SK-N-SH (cell line): ENCODE results near the gene PPP1R9A. TPM values are rescaled to one million over a fixed set of nuclear protein-coding genes. Genes with fewer than 3 reads are reported as not detected.

ENCODE experiments used
- CTCF ChIA-PET: fragments of 300-600, 350-600 bp; formaldehyde crosslinking; extraction: SDS; loops from one replicate; lab custom pipeline; 2021; lab: Yijun Ruan, JAX
- POLR2A ChIA-PET: fragments of 350-600 bp; sonication (Branson Sonifier 250); formaldehyde crosslinking; extraction: SDS; loops from one replicate; lab custom pipeline; 2020; ENCODE audit warnings: antibody characterized with exemption, inconsistent platforms; lab: Yijun Ruan, JAX
- DNase-seq: peaks from one replicate; pipeline ENCODE4 v3.0.0; 2012
- H2AFZ ChIP-seq: fragments of 200-600 bp; sonication (generic); 2 replicates; pipeline ENCODE4 v1.8.1; 2016; ENCODE audit warnings: antibody characterized with exemption, mild to moderate bottlenecking, low read depth
- H3F3A ChIP-seq: fragments of 200-600 bp; sonication (generic); replicated peaks from 2 replicates; pipeline ENCODE3; 2016; ENCODE audit warnings: antibody characterized with exemption, mild to moderate bottlenecking; ENCODE audit not compliant: insufficient read depth
- H3K27ac ChIP-seq, 2 experiments: fragments of 200-500 bp in 1 of 2; fragments of 200-600 bp in 1 of 2; sonication (Bioruptor generic) in 1 of 2; sonication (generic), shearing (Covaris generic) in 1 of 2; 2 replicates each; pipeline versions ENCODE4 v1.5.1 to v1.6.1; 2014 to 2016; ENCODE audit warnings: low read depth in 2 of 2, inconsistent platforms in 1 of 2, low read length in 1 of 2, mild to moderate bottlenecking in 1 of 2, mixed read lengths in 1 of 2
- H3K27me3 ChIP-seq: fragments of 200-600 bp; sonication (generic), shearing (Covaris generic); 2 replicates; pipeline ENCODE4 v1.6.1; 2016; ENCODE audit warnings: mixed run types; ENCODE audit not compliant: insufficient read depth
- H3K36me3 ChIP-seq, 2 experiments: fragments of 200-500 bp in 1 of 2; fragments of 200-600 bp in 1 of 2; sonication (Bioruptor generic) in 1 of 2; sonication (generic) in 1 of 2; replicated peaks in 1 of 2; 2 replicates each; pipeline versions ENCODE3 to v1.5.1; 2014 to 2016; ENCODE audit warnings: low read length in 1 of 2, mild to moderate bottlenecking in 1 of 2; ENCODE audit not compliant: insufficient read depth in 2 of 2, control insufficient read depth in 1 of 2
- H3K4me1 ChIP-seq, 2 experiments: fragments of 200-500 bp in 1 of 2; fragments of 200-600 bp in 1 of 2; sonication (Bioruptor generic) in 1 of 2; sonication (generic), shearing (Covaris generic) in 1 of 2; 2 replicates each; pipeline versions ENCODE4 v1.5.1 to v1.6.1; 2014 to 2016; ENCODE audit warnings: low read depth in 1 of 2, low read length in 1 of 2, mixed run types in 1 of 2; ENCODE audit not compliant: insufficient read depth in 2 of 2, control insufficient read depth in 1 of 2
- H3K4me2 ChIP-seq: fragments of 200-600 bp; sonication (generic), shearing (Covaris generic); 2 replicates; pipeline ENCODE4 v1.6.1; 2017; ENCODE audit warnings: mixed run types
- H3K4me3 ChIP-seq, 2 experiments: fragments of 200-500 bp in 1 of 2; fragments of 200-600 bp in 1 of 2; sonication (Bioruptor generic) in 1 of 2; sonication (generic), shearing (Covaris generic) in 1 of 2; 2 replicates each; pipeline versions ENCODE4 v1.5.1 to v1.8.1; 2014 to 2016; ENCODE audit warnings: low read depth in 2 of 2, inconsistent platforms in 1 of 2, low read length in 1 of 2, mild to moderate bottlenecking in 1 of 2, mixed read lengths in 1 of 2, moderate library complexity in 1 of 2
- H3K79me2 ChIP-seq: fragments of 200-600 bp; sonication (generic); 2 replicates; pipeline ENCODE4 v1.8.1; 2017; ENCODE audit warnings: mild to moderate bottlenecking; ENCODE audit not compliant: insufficient read depth
- H3K9ac ChIP-seq: fragments of 200-600 bp; sonication (generic); 2 replicates; pipeline ENCODE4 v1.6.1; 2017; ENCODE audit warnings: mixed run types
- H3K9me2 ChIP-seq: fragments of 200-600 bp; sonication (generic); 2 replicates; pipeline ENCODE4 v1.6.1; 2017; ENCODE audit warnings: mixed run types
- H3K9me3 ChIP-seq: fragments of 200-600 bp; sonication (generic); 2 replicates; pipeline ENCODE4 v1.6.1; 2017; ENCODE audit warnings: mixed run types, mild to moderate bottlenecking, moderate library complexity
- H4K20me1 ChIP-seq: fragments of 200-600 bp; sonication (generic); 2 replicates; pipeline ENCODE4 v1.6.1; 2017; ENCODE audit warnings: mild to moderate bottlenecking, mixed run types; ENCODE audit not compliant: insufficient read depth
- CHD2 ChIP-seq: fragments of 150-350 bp; IDR thresholded peaks from 2 replicates; pipeline ENCODE4 v1.6.1; 2018; ENCODE audit warnings: low read length; ENCODE audit not compliant: partially characterized antibody
- FOXJ3 ChIP-seq: sonication (generic); formaldehyde crosslinking; IDR thresholded peaks from 2 replicates; pipeline ENCODE4 v1.5.1; 2020; ENCODE audit warnings: mild to moderate bottlenecking, missing genetic modification reagents
- GATA2 ChIP-seq: sonication (generic); formaldehyde crosslinking; IDR thresholded peaks from 2 replicates; pipeline ENCODE4 v1.5.0; 2020; ENCODE audit warnings: mild to moderate bottlenecking, missing genetic modification reagents
- JUND ChIP-seq: IDR thresholded peaks from 2 replicates; pipeline ENCODE4 v1.4.0; 2012
- NFIC ChIP-seq: IDR thresholded peaks from 2 replicates; pipeline ENCODE4 v1.4.0; 2012; ENCODE audit warnings: borderline replicate concordance
- NRF1 ChIP-seq: IDR thresholded peaks from 2 replicates; pipeline ENCODE4 v1.6.1; 2012; ENCODE audit warnings: low read depth, mild to moderate bottlenecking, low read length
- PBX3 ChIP-seq: IDR thresholded peaks from 2 replicates; pipeline ENCODE4; 2012
- RCOR1 ChIP-seq: fragments of 150-350 bp; IDR thresholded peaks from 2 replicates; pipeline ENCODE4 v1.6.1; 2017; ENCODE audit warnings: antibody characterized with exemption, low read length
- REST ChIP-seq: IDR thresholded peaks from 2 replicates; pipeline ENCODE4 v1.6.1; 2012; ENCODE audit warnings: mild to moderate bottlenecking, low read depth, low read length, moderate library complexity
- SMC3 ChIP-seq: IDR thresholded peaks from 2 replicates; pipeline ENCODE4 v1.6.1; 2012; ENCODE audit warnings: low read depth, low read length, improper control_type of control experiment
- TAF1 ChIP-seq: IDR thresholded peaks from 2 replicates; pipeline ENCODE4 v1.6.1; 2012; ENCODE audit warnings: low read depth, mild to moderate bottlenecking, low read length, moderate library complexity, borderline replicate concordance
- ZBTB33 ChIP-seq: IDR thresholded peaks from 2 replicates; pipeline ENCODE4 v1.4.0; 2012; ENCODE audit warnings: low read depth, borderline replicate concordance
- WGBS: methylation state at CpG from one replicate; pipeline ENCODE4 v1.1.6; 2017; ENCODE audit warnings: low lambda C conversion rate; 5-methylcytosine and 5-hydroxymethylcytosine counted together
- polyA plus RNA-seq, 3 experiments: library from polyadenylated mRNA; depleted of rRNA; stranded (reverse); fragments of >200 nt; gene quantifications; 2 replicates each; pipeline ENCODE4 v1.2.3, GENCODE V29; 2012

The PPP1R9A gene
- polyA plus RNA-seq, 1 of the 3 experiments (the other 2 are of a cell fraction) = 0.30 TPM

- ChIA-PET POLR2A (no interaction called here), CTCF (no interaction called here)
- Histone ChIP-seq H3K9me2 (no peaks in the 10 kb centered on the region), H3K79me2 (no peaks in the 10 kb centered on the region), H3K9ac (no peak overlapping the region), H3K4me1 (no peaks in the 10 kb centered on the region), H3K9me3 (no peaks in the 10 kb centered on the region), H3K27ac (no peak overlapping the region), H3K4me3 (no peak overlapping the region), H3F3A (no peaks in the 10 kb centered on the region), H3K36me3 (no peaks in the 10 kb centered on the region), H3K27me3 (no peaks in the 10 kb centered on the region), H3K4me2 (no peak overlapping the region), H2AFZ (no peak overlapping the region), H4K20me1 (no peaks in the 10 kb centered on the region)
- DNase-seq = no peak
- 34% methylated on average over 2 of the region's 2 CpGs for WGBS
- no peak for TF ChIP-seq PBX3
- TF ChIP-seq SMC3 = no peak
- no peak for TF ChIP-seq CHD2
- no peak for TF ChIP-seq FOXJ3 (CRISPR knock-in tag)
- TF ChIP-seq GATA2 (CRISPR knock-in tag) = no peak
- no peak for TF ChIP-seq NFIC
- no peak for TF ChIP-seq TAF1
These were observed 305.8 kb downstream of the PPP1R9A start for GRCh38 chr7:95213148-95213547.

DNA sequence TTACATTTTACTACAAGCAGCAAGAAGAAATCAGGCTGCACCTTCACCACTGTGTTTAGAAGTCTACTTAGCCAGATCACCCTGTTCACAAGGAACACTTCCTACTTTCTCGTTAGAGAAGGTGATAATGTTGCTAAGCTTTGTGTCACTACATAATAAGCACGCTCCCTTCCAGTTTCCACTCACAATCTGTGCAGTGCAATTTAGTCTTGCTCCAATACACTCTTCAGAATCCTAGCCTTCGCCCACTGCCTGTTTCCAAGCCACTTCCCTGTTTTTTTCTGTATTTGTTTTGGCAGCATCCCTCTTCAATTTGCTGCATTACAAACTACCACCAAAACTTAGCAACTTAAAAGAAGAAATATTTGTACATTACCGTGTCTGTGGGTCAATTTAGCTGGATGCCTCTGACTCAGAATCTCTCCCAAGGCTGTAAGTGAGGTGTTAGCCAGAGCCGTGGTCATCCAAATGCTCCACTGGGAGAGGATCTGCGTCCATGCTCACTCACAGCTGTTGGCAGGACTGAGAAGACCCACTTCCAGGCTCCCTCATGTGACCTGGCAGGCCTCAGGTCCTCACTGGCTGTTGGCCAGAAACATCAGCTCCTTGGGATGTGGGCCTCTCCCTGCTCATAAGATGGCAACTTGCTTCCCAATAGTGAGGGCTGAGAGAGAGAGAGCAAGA, 306.6 kb downstream of the PPP1R9A start:
- Histone ChIP-seq H3K4me3 (no peak overlapping the region), H3K36me3 (no peaks in the 10 kb centered on the region), H2AFZ (no peak overlapping the region), H3F3A (no peaks in the 10 kb centered on the region), H3K9me2 (no peaks in the 10 kb centered on the region), H3K79me2 (no peaks in the 10 kb centered on the region), H3K4me1 (no peaks in the 10 kb centered on the region), H3K27ac (no peak overlapping the region), H3K4me2 (no peak overlapping the region), H3K27me3 (no peaks in the 10 kb centered on the region), H4K20me1 (no peaks in the 10 kb centered on the region), H3K9me3 (no peaks in the 10 kb centered on the region), H3K9ac (no peak overlapping the region)
- CTCF ChIA-PET = no interaction called here
- TF ChIP-seq ZBTB33 = no peak
- TF ChIP-seq RCOR1 = no peak
- no peak for TF ChIP-seq JUND
- no peak for TF ChIP-seq REST
- TF ChIP-seq NRF1 = no peak
- POLR2A ChIA-PET = no interaction called here
- WGBS = 45% methylated on average over 6 of the region's 6 CpGs
- DNase-seq = no peak
